ENCODE measurements around the gene ZBTB20.

GRCh38 chr3:114892131-114892879, 254.8 kb downstream of the ZBTB20 start:
- TF ChIP-seq CTCF (IDR thresholded peaks at IDR 0.05) (no peak), POLR2A (IDR thresholded peaks at IDR 0.05) (no peak)
